GM19238 (cell line): ENCODE measurements around the gene TPMT.
"Not testable (repeated sequence)": the region's sequence is repeated elsewhere in the genome, so short reads cannot be mapped to it uniquely, and the experiment has no call there.

Experiments
- DNase-seq: peaks from one replicate; pipeline ENCODE4 v3.0.0; 2011; ENCODE audit warnings: low spot score; ENCODE audit not compliant: insufficient read length

Gene TPMT

GRCh38 chr6:18155864-18156421 is 1.1 kb upstream of the TPMT start:
- peak; percentile 56 for DNase-seq

DNA sequence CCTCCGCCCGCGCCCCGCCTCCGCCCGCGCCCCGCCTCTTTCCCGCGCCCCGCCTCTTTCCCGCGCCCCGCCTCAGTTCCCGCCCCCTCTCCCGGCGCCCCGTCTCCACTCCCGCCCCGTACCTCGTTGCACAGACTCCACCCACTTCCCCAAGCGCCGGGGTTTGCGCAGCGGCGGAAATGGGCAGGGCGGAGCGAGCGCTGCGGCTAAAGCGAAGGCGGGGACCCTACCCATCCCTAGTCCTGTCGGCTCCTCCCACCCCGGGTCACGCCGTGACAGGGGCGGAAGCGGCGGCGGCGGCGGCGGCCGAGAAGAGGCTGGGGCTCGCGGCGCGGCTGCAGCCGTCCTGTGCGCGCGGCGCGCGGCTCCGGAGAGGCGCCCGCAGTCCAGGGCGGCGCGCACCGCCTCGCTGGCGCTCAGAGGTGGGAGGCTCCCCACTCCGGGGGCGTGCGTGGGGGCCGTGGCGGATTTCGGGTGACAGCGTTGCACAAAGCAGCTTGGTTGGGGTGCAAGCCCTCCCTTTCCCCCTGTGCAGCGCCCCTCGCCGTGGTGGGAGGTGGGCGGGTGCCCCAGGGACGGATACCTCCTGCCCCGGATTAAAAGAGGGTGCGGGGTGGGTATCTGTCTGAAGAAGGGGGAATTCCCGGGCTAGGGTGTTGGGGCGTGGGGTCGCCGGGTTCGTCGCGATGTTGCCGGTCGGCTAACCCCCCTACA is 430 bp upstream of the TPMT start, which contains the start of gene KDM1B:
KDM1B (plus strand) TSS at position 273 of the 714 bp plus-strand sequence. CDS start 4,474 bp downstream, outside the sequence.
- peak; percentile 95 for DNase-seq

DNA sequence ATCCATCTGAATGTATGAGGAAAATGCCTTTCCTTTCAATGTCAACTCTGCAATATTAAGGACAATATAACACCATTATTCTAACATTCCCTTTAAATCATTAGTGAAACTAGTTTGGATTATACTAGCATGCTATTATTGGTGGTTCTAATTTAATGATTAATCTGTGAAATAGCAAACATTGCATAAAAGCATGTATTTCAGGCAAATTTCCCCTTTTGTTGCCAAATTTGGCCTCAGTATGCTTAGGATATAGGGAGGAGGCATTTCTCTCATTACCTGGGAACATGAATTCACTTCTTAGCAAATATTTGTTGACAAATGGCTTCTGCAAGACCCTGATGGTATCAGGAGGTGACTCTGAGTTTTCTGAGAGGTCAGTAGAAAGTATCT is 1.6 kb downstream of the TPMT start:
- no peak for DNase-seq

DNA sequence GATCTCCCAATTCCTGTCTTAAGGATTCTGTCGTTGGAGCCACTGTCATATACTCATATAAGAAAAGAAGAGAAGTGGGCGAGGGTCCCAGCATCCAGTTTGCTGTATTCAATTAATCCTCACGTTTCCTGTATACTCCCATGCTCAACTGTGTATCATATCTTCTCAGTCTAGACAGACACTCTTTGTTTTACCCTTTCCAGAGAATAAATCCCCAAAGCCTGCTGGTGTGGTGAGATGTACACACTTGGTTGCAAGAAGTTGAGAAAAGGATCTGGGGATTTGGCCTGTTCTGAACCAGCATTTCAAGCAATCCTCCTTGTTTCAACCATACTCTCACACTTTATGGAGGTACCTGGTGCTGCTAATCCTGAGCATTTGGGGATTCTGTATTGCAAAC is 3.1 kb downstream of the TPMT start:
- DNase-seq = no peak

DNA sequence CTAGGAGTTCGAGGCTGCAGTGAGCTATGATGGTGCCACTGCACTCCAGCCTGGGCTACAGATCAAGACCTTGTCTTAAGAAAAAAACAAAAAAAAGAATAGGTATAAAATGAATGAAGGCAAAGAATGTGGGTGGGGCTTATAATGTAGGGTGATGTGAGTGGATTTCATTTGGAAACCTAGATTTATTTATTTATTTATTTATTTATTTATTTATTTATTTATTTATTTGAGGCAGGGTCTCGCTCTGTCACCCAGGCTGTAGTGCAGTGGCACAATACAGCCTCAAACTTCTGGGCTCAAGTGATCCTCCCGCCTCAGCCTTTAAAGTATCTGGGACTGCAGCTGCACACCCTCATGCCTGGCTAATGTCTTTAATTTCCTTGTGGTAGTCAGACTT is 3.5 kb downstream of the TPMT start:
- DNase-seq = not testable (repeated sequence)

DNA sequence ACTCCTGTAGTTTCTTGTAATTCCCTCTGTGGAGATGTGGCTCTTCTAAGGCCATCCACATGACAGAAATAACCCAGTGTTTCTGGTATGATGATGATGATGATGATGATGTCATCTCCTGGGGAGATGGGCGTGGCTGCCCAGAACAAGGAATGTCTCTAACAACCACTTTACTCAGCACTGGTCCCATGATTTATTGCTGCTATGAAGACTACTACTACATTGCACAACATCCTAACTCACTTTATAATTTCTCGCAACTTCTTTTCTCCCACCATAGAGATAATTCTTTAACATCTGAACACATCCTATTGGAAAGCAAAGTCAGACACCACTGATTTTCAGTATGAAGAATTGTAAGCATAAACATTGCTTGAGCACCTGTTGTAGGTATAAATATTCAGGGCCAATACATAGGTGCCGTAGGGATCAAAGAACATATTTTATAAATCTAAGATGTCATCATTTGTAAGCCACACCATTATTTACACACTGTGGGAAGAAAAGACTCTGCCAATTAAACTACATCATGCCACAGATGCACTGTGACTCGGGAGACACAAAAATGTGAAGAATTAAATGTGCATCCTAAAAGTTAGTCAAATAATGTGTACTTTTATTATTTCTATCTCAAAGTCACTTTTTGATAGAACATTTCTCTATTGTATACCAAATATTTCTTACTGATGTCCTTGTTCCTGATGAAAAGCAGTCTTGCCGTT is 6.4 kb downstream of the TPMT start:
- no peak for DNase-seq

GRCh38 chr6:18147616-18148015 is 7.3 kb downstream of the TPMT start:
- no peak for DNase-seq

GRCh38 chr6:18147160-18147559 is 7.7 kb downstream of the TPMT start:
- no peak for DNase-seq

DNA sequence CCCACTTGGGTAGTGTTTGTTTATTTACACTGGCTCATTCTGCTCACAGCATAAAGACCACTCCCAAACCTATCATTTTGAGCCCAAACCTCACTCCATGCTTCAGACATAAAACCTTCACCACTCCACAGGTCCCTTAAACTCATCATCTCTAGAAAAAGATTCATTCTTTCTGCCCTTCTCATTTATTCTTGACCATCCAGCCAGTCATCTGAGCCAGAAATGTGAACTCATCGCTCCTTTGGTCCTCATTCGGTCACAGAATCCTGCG is 12.4 kb downstream of the TPMT start:
- no peak for DNase-seq

DNA sequence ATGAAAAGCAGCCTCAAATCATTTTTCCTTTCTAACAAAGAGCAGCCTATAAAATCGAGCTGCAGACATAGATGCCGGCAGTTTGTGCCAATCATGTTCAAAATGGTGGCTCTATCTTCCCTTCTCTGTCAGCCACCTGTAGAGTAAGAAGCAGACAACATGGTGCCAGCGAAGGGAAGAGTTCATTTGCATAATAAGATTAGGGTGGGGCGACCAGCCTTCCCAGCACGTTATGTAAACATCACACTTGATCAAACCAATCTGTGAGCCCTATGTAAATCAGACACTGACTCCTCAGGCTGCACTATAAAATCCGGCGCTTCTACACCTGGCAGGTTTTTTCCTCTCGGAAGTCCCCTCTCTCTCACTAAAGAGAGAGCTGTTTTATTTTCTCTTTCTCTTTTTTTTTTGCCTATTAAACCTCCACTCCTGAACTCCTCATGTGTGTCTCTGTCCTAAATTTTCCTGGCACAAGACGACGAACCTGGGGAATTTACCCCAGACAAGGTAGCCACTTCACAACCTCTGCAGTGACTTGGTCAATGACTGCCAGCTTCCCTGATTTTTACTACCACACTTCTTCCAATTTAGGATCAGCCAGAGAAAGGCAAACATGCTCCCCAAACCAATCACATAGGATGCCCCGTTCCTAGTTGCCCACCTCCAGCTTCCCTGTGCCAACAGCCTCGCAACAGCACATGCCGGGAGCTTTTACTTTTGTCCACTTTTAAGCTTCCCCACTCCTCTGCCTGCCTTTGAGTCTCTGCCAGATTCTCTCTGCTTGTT is 12.9 kb downstream of the TPMT start:
- no peak for DNase-seq

DNA sequence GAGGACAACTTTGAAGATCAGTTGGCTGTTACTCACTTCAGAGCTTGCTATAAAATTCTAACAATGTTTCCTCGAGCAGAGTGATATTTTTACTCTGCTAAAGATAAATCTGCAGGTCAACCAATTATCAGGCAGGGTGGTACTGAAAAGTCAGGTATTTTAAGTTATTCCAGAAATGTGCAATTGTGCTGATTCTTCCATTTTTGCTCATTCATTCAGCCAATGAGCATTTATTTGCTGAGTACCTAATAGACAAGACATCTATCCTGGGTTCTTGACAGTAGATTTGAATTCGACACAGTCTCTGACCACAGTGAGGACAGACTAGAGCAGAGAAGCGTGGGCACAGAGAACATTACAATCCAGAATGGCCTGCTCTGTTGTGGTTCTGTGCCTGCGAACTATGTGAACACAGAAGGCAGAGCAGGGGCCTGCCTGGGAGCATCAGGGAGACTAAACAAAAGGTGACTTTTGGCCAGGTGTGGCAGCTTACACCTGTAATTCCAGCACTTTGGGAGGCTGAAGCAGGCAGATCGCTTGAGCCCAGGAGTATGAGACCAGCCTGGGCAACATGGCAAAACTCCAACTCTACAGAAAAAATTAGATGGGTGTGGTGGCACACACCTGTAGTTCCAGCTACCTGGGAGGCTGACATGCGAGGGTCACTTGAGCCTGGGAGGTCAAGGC is 14.8 kb downstream of the TPMT start:
- DNase-seq = no peak

DNA sequence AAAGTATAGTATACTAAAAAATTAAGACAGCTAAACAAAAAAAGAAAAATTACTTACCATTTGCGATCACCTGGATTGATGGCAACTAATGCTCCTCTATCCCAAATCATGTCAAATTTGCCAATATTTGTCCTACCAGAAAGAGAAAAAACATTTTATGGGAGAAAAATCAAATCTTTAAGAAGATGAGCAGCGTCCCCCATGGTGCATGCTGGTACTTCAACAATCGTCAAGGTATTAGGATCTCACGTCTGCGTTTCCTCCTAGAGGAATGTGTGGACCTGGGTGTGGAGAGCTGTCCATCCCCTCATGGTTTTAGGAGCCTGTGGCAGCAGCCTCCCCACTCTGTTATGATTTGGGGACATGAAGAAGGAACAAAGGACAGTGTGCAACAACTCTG is 16.0 kb downstream of the TPMT start:
- DNase-seq = no peak

DNA sequence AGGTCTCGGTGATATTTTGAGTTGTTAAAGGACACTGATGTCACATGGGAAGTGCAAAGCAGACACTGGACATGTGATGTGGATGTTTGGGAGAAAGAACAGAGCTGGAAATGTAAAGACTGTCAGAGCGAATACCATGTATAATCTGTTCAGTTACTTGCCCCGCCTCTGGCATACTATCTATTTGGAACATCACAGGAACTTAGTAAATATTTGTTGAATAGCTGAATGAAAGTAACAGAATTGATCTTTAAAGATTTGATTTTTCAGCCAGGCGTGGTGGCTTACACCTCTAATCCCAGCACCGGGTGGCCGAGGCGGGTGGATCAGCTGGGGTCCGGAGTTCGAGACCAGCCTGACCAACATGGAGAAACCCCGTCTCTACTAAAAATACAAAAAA is 18.6 kb downstream of the TPMT start:
- no peak for DNase-seq

- DNase-seq = no peak
Measured at GRCh38 chr6:18135171-18135570, 19.7 kb downstream of the TPMT start.

DNA sequence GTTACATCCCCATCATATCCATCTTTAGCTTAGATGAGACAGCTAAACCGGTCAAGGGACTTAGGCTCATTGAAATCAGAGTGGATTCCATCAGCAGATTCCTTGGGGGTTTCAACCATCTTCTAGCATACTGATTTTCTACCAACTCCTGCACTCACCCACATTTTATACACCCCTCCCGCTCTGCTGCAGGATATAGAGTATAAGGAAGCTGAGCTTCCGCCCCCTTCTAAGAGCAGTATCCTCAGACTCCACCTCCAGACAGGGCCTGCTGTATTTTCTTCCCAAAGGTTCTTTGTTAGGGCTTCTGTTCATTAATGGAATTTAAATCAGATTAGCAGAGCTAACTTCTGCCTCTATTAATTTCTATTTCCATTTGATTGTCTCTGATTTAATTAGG is 22.5 kb downstream of the TPMT start:
- DNase-seq = no peak

- no peak for DNase-seq
Measured at GRCh38 chr6:18126121-18126520, 28.8 kb downstream of the TPMT start.

DNA sequence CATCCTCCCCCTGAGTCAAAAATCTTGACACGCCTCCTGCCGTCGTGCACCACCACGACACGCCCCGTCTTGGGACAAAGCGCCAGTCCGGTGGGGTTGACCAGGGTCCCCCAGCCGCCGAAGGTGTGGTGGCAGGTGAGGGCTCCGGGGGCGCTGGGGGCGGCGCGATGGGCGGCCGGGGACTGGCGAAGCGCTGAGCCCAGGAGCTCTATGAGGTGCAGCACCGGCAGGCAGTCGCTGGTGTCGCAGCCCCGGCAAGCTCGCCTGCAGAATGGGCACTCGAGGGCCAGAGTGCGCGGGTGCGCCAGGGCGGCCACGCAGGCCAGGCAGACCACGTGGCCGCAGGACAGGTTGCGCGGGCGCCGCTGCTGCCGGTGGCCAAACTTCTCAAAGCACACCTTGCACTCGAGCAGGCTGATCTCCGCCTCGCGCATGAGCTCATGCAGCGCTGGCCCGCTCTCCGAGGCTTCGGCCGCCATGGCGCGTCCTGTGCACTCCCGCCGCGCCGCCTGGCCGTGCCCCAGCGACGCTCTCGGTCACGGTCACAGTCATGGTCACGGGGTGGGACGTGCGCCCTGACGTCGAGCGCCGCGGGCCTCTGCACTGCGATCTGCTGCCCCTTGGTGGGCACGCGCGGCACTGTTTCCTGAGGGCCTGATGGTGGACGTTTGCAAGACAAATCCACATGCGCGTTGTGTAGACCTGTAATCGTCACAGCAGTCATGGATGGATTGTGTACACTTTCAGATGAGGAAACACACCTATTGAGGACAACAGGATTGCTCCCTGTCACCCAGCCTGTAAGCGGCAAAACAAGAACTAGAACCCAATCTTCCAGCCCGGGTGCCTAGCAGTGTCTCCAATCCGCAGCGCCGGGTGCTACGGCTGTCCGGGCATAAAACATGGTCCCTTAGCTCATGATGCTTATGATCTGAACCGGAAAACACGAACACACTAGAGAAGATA is 32.5 kb downstream of the TPMT start, which contains the start of gene NHLRC1:
NHLRC1 (minus strand) TSS at position 550 of the 966 bp plus-strand sequence; CDS start at position 479, 71 bp downstream.
- peak; percentile 65 for DNase-seq

DNA sequence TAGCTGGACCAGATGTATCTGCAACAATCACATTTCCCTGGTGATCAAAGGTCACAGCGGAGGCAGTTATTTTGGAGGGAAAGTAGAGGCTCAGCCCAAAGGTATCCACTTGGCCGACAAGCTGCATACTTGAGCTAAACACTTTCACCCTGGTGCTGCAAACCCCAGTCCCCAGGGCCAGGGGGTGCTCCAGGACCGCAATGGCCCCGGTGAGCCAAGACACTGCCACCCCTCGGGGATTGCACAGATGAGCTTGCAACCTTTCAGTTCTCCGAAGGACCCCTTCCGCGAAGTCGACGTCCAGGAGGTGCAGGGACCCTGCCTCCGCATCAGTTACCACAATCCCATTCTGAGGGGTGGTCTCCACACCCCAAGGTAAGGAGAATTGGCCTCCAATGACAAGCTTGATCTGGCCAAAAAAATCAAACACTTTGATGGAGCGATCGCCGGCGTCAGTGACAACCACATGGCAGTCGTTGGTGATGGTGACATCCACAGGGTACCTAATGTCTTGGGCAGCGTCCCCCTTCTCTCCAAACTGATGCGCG is 33.2 kb downstream of the TPMT start:
- DNase-seq = no peak

DNA sequence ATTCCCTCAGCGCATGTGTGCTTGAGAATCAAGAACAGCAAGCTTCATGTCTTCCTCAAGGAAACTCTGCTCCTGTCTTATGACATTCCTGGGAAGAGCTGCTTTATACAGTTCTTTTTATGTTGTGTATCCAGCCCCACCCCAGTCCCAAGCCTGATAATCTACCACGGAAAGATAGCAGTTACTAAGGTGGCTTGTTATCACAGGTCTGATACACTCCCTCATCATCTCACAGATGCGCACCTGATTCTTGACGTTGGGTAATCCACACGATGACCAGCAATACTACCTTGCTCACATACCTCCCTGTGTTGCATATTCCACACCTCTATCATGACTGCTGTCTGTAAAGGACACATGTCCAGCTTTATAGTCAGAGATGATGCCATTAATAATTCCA is 35.6 kb downstream of the TPMT start:
- DNase-seq = no peak

GRCh38 chr6:18118330-18118729 is 36.5 kb downstream of the TPMT start:
- DNase-seq = no peak
